DND-41 (cell line): ENCODE data around the gene CIDEA.

Experiments used
- ATAC-seq: fragments of 200-7000 bp; cut with Tn5 transposase; 3 replicates; pipeline ENCODE4 v1.9.1; 2021; ENCODE audit warnings: low read depth; ENCODE audit not compliant: insufficient read depth
- DNase-seq: peaks from one replicate; pipeline ENCODE4 v3.0.0-alpha.2; 2020
- H2AFZ ChIP-seq: 2 replicates; pipeline ENCODE4 v1.6.0; 2012; ENCODE audit warnings: low read depth, low read length
- H3K27ac ChIP-seq: 2 replicates; pipeline ENCODE4 v1.5.1; 2012; ENCODE audit warnings: low read length, inconsistent platforms
- H3K27me3 ChIP-seq: fragments of 200-600 bp; sonication (generic); 2 replicates; pipeline ENCODE4 v1.6.0; 2012; ENCODE audit warnings: low read length, mild to moderate bottlenecking, inconsistent platforms; ENCODE audit not compliant: insufficient read depth, poor library complexity
- H3K36me3 ChIP-seq: 2 replicates; pipeline ENCODE4 v1.5.1; 2012; ENCODE audit warnings: low read length, inconsistent platforms; ENCODE audit not compliant: insufficient read depth
- H3K4me1 ChIP-seq: 2 replicates; pipeline ENCODE4 v1.5.1; 2012; ENCODE audit warnings: mild to moderate bottlenecking, low read length; ENCODE audit not compliant: insufficient read depth
- H3K4me2 ChIP-seq: 2 replicates; pipeline ENCODE4 v1.6.0; 2012; ENCODE audit warnings: mild to moderate bottlenecking, moderate library complexity, low read length, inconsistent platforms; ENCODE audit not compliant: insufficient read depth
- H3K4me3 ChIP-seq, 2 experiments: fragments of 200-600 bp in 1 of 2; shearing (Covaris generic) in 1 of 2; 2 replicates each; pipeline ENCODE4 v1.5.1; 2012 to 2016; ENCODE audit warnings: inconsistent platforms in 2 of 2, low read length in 2 of 2, mild to moderate bottlenecking in 2 of 2, low read depth in 1 of 2, moderate library complexity in 1 of 2
- H3K79me2 ChIP-seq: 2 replicates; pipeline ENCODE4 v1.6.0; 2012; ENCODE audit warnings: low read length, inconsistent platforms; ENCODE audit not compliant: insufficient read depth
- H3K9ac ChIP-seq: 2 replicates; pipeline ENCODE4 v1.6.0; 2012; ENCODE audit warnings: low read depth, mild to moderate bottlenecking, inconsistent platforms, low read length, moderate library complexity
- H3K9me3 ChIP-seq: 2 replicates; pipeline ENCODE4 v1.5.1; 2012; ENCODE audit warnings: low read length, moderate library complexity, mild to moderate bottlenecking, inconsistent platforms; ENCODE audit not compliant: insufficient read depth, severe bottlenecking
- H4K20me1 ChIP-seq: 2 replicates; pipeline ENCODE4 v1.6.0; 2012; ENCODE audit warnings: low read length; ENCODE audit not compliant: insufficient read depth
- CTCF ChIP-seq: IDR thresholded peaks from 2 replicates; pipeline ENCODE4 v1.5.1; 2012; ENCODE audit warnings: borderline replicate concordance, low read length, moderate library complexity, mild to moderate bottlenecking; ENCODE audit not compliant: poor library complexity, severe bottlenecking; ENCODE audit errors: extremely low read depth
- EZH2 ChIP-seq: IDR thresholded peaks from 3 replicates; pipeline ENCODE4 v1.6.1; 2012; ENCODE audit warnings: borderline replicate concordance, low read depth, mild to moderate bottlenecking, moderate library complexity, low read length, inconsistent platforms; ENCODE audit not compliant: severe bottlenecking

The CIDEA gene

DNA sequence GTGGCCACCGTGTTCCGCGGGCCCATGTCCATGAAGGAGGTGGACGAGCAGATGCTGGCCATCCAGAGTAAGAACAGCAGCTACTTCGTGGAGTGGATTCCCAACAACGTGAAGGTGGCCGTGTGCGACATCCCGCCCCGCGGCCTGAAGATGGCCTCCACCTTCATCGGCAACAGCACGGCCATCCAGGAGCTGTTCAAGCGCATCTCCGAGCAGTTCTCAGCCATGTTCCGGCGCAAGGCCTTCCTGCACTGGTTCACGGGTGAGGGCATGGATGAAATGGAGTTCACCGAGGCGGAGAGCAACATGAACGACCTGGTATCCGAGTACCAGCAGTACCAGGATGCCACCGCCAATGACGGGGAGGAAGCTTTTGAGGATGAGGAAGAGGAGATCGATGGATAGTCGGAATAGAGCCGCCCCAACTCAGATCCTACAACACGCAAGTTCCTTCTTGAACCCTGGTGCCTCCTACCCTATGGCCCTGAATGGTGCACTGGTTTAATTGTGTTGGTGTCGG is 71.6 kb downstream of the CIDEA start:
- Histone ChIP-seq H3K9ac (no peak overlapping the region), H3K4me3 (no peak overlapping the region), H3K79me2 (no peaks in the 10 kb centered on the region), H3K4me2 (no peak overlapping the region), H3K9me3 (no peaks in the 10 kb centered on the region), H4K20me1 (no peaks in the 10 kb centered on the region; the same call in none of the 2 replicates), H3K27ac (no peak overlapping the region), H3K4me1 (no peaks in the 10 kb centered on the region), H3K36me3 (peaks cover 54% of the 10 kb centered on the region), H2AFZ (no peak overlapping the region), H3K27me3 (no peaks in the 10 kb centered on the region)
- no peak for ATAC-seq
- DNase-seq = no peak
- TF ChIP-seq EZH2 = no peak

DNA sequence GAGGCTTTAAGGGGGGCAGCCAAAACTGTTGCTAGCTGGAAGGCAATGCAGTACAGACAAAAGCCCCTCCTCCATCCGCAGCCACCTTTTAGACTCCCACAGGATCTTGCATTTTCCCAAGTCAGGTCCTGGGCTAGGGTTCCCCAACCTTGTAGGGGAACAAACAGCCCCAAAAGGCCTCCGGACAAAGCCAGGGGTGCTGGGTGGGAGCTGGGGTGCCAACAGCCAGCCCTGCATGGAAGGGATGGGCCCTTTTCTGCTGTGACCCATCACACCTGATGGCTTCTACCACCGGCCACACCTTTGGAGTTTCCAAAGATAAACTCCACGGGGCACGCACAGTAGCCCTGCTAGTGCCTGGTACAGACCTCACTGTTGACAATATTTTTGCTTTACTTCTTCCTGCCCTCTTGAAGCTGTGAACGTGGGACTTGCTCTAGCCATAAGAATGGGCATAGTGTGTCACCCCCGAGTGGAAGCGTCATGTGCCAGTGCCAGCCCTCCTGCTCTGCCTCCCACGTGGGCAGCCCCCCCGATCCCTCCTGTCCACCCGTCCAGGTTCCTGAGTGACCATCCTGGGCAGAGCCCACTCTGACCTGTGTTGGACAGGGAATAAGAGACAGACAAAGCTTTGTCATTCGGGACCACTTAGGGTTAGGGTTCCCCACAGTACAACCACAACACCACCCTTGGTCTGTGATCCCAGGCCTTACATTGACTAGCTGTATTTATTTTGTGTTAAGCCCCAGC is 72.7 kb downstream of the CIDEA start:
- no peak for DNase-seq
- H3K27ac ChIP-seq = no peak overlapping the region
- ATAC-seq = no peak
- no peak for TF ChIP-seq EZH2
- no peak for TF ChIP-seq CTCF
- H2AFZ ChIP-seq = no peak overlapping the region
- no peaks in the 10 kb centered on the region; the same call in none of the 2 replicates for H4K20me1 ChIP-seq
- no peak overlapping the region for H3K4me2 ChIP-seq
- no peaks in the 10 kb centered on the region for H3K79me2 ChIP-seq
- H3K27me3 ChIP-seq = no peaks in the 10 kb centered on the region
- H3K36me3 ChIP-seq = peaks cover 58% of the 10 kb centered on the region
- no peak overlapping the region for H3K4me3 ChIP-seq
- H3K9me3 ChIP-seq = no peaks in the 10 kb centered on the region
- H3K9ac ChIP-seq = no peak overlapping the region
- H3K4me1 ChIP-seq = no peaks in the 10 kb centered on the region
